GM13977 (cell line): Measurements from ENCODE around the gene P2RY2.

ENCODE experiments used
- DNase-seq: peaks from one replicate; pipeline ENCODE4 v3.0.0; 2012; ENCODE audit warnings: low spot score
- in situ Hi-C: fragments of 300-500 bp; cut with MboI; formaldehyde crosslinking; loops from one replicate; pipeline ENCODE4 v1.12.0; 2022; ENCODE audit warnings: low sequenced_read_pairs, low pct_unique_long_range_greater_than_20kb, mixed read lengths, inconsistent platforms; ENCODE audit not compliant: unreplicated experiment
- TF ChIP-seq, protein P1 (sequence below): IDR thresholded peaks from 2 replicates; pipeline ENCODE4 v1.5.1; 2012; ENCODE audit warnings: mild to moderate bottlenecking, control low read depth; ENCODE audit not compliant: insufficient read depth; ENCODE audit errors: extremely low read depth, missing control alignments

The P2RY2 gene

DNA sequence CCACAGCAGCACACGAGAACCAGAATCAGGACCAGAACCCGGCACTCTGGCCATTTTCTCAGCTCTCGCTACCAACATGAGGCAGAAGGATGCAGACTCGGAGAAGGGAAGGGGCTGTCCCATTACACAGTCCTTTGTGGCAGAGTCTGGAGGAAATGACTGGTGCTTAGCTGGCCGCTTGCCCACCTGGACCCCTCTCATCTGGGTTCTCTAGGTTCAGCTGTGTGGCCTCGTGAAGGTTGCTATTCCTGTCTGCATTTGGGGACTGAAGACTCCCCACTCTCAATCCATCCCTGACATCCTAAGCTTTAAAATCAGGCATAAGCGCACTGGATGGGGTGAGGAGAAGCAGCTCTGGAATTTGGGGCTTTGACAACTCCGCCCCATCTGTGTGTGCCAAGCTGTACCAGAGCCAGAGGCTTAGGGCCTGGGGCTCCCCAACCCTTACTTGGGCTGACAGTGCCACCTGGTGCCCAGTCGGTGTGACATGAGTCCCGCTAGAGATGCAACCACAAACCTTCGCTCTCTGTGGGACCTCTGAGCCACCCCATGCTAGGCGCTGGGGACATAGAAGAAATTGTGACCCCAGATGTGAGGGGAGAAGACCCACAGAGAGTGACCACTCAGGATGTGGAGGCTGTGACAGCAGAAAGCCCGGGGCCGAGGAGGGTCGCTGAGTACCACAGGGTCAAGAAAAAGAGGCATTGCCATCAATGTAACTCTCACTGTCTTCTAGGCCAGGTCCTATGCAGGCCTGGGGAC is 40.1 kb upstream of the P2RY2 start:
- in situ Hi-C loops: loop anchor here (10.0 to 25.0 kb wide), 2 partner anchors 343 to 466 kb away; no protein-coding TSS in a partner anchor
- peak; percentile 87 for DNase-seq
- TF ChIP-seq, protein P1, sequence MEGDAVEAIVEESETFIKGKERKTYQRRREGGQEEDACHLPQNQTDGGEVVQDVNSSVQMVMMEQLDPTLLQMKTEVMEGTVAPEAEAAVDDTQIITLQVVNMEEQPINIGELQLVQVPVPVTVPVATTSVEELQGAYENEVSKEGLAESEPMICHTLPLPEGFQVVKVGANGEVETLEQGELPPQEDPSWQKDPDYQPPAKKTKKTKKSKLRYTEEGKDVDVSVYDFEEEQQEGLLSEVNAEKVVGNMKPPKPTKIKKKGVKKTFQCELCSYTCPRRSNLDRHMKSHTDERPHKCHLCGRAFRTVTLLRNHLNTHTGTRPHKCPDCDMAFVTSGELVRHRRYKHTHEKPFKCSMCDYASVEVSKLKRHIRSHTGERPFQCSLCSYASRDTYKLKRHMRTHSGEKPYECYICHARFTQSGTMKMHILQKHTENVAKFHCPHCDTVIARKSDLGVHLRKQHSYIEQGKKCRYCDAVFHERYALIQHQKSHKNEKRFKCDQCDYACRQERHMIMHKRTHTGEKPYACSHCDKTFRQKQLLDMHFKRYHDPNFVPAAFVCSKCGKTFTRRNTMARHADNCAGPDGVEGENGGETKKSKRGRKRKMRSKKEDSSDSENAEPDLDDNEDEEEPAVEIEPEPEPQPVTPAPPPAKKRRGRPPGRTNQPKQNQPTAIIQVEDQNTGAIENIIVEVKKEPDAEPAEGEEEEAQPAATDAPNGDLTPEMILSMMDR: peak; percentile 86

DNA sequence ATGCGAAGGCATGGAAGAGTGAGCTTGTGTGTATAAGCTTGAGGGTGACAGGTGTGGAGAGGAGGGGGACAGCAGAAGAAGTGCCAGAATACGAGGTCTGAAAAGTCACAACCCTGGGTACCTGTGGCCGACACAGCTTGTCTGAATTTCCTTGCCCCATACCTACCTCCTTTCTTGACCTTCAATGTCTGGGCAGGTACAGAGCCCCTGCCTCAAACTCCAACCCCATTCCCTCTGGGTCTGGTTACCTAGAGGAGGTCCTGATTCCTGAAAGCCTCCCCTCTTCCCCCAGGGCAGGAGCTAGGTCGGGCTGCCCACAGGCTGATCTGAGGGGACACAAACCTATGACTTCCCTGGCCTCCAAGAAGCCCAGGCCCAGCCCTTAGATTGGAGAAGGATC is 39.4 kb upstream of the P2RY2 start:
- DNase-seq: no peak
- in situ Hi-C loops: loop anchor here (10.0 to 25.0 kb wide), 2 partner anchors 344 to 466 kb away; no protein-coding TSS in a partner anchor
- TF ChIP-seq, protein P1: no peak

DNA sequence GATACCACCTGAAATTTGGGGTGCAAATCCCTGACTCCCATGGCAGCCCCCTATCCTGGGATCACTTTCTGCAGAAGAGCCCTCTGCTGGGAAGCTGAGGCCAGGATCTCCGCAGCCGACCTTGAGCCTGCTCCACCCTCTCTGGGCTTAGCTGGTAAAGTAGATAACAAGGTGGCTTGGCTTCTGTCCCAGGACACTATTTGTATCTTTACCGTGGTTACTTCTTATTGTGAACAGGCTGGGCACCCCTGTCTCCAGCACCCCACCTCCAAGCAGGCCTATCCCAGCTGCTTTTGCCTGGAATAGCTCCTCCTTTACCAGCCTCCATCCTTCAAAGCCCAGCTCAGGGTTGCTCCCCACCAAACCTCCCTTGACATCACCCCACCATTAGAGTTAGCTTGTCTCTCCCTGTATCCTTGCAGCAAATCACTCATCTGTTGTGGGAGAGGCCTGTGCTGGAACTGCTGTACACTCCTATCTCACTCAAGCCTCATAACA is 35.2 kb upstream of the P2RY2 start:
- in situ Hi-C loops: loop anchor here (25.0 kb wide), 1 partner anchor 471 kb away; no protein-coding TSS in a partner anchor
- DNase-seq: no peak
- TF ChIP-seq, protein P1: no peak

DNA sequence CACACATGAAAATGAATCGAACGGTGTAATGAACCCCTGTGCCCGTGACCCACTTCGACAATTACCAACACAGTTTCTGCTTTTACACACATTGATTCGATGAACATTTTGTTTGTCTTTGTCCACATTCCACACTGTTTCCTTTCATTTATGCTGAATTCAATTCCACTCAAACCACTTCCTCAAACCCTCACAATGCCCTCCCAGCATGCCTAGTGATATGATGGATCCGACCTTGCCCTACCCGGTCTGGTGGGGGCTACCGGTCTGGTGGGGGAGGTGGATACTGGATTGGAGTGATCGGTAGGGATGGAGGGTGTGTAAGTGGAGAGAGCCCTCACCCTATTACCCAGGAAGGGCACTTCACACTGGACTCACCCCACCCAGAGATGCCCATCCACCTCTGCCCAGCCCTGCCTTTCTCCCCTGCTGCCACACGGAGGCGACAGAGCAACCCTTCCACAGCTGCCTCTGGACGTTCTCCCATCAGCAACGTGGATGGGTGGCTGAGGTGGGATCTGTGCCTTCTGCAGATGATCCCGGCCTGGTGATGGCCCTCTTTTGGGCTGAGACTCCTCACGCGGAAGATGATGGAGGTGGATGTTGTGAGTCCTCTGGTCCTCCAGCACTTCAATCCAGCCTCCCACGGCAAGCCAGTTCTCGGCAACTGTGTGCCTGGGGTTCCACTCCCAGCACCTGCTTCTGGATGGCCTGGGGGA is 33.0 kb upstream of the P2RY2 start:
- TF ChIP-seq, protein P1: peak; percentile 96
- DNase-seq: peak; percentile 68
- in situ Hi-C loops: loop anchor here (5.0 to 25.0 kb wide), 2 partner anchors 52 to 473 kb away; no protein-coding TSS in a partner anchor

DNA sequence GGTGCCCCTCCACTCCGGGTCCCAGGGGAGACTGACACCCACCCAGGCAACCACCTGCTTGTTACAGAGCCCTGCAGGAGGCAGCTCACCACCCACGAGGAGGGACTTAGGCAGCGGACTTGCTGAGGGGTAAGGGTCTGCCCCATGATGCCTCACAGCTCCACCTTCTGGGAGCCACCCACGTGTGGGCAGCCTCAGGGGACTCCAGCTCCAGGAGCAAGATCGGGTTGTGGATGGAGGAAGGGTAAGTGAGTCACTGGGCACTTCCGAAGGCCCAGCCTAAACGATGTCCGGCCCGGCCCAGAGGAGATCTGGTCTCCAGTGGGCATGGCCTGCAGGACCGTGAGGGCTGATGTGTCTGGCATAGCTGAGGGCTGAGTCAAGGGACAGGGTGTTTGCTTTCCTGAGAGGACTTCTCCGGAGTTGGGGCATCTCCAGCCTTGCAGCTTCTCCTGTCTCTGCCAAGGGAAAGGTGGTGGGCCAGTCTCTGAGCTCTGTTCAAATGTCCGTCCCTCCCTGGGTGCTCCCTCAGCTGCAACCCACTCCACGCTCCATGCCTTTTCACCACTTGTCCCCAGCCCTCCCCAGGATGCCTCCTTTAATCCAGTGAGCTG is 32.3 kb upstream of the P2RY2 start:
- TF ChIP-seq, protein P1: no peak
- in situ Hi-C loops: loop anchor here (5.0 to 25.0 kb wide), 2 partner anchors 52 to 473 kb away; no protein-coding TSS in a partner anchor
- DNase-seq: no peak

DNA sequence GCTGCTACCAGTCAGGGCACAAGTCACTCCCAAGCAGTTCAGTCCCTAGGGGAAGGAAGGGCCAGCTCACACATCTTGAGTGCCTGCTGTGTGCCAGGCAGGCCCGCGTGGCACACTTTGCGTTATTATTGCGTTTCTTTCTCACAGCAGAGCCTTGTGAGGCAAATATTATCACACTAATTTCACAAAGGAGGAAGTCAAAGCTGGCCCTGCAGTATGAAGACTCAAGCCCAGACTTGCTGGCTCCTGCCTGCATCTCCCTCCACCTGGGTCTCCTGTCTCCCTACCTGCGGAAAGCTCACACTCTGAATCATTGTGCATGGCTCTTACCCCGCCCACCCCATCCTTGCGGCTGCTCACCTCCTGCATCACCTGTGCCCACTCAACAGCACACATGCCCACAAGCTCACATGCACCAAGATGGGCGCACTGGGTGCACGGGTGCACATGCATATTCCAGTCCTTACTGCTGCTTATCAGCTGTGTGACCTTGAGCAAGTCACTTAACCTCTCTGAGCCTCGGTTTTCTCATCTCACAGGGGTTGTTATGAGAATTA is 31.7 kb upstream of the P2RY2 start:
- in situ Hi-C loops: loop anchor here (5.0 to 25.0 kb wide), 2 partner anchors 51 to 474 kb away; no protein-coding TSS in a partner anchor
- TF ChIP-seq, protein P1: no peak
- DNase-seq: no peak
